ENCODE results near the gene PEX5L. TPM values are rescaled to one million over a fixed set of nuclear protein-coding genes. Genes with fewer than 3 reads are reported as not detected.
A peak's percentile ranks its signal among the peaks of the same experiment; 100 is the strongest.

PEX5L gene
- total and polyA plus RNA-seq, 4 experiments from 2014 or later, result 0.06 TPM; not detected in 3

DNA sequence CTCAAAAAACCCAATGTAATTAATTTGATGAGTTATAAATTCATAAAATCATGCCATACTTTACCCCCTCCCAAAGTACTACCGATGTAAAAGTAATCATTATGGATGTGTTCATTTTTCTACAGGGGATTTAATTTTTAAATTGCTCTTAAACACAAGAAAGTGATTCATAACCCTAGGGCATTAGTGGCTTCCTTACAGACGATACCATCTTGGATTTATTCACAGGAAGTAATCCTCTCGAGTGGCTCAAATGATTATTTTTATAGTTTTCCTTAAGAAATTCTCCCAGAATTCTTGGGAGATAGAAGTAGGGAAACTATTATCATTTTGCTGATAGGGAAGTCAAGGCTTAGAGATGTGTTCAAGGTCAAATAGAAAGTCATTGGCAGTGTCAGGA is 80.9 kb downstream of the PEX5L start:
- Mint-ChIP-seq H3K27me3 (peaks cover 12% of the 10 kb centered on the region in 2 donors), H3K36me3 (no peaks in the 10 kb centered on the region), H3K4me3 (no peak overlapping the region), H3K27ac (no peak overlapping the region), H3K4me1 (peaks cover 0 to 8% (median 4%) of the 10 kb centered on the region in 4 donors), H3K9me3 (peaks cover 0 to 3% (median under 1%) of the 10 kb centered on the region in 8 donors)
- Histone ChIP-seq H3K27me3 (ENCODE audit: insufficient read depth, low read length) (no peaks in the 10 kb centered on the region), H3K36me3 (ENCODE audit: insufficient read depth, low read length) (no peaks in the 10 kb centered on the region), H3K9me3 (ENCODE audit: control insufficient read depth in 1 of 2, low read length in 2 of 2) (no peaks in the 10 kb centered on the region), H3K4me1 (ENCODE audit: insufficient read depth, low read length) (peaks cover 13% of the 10 kb centered on the region), H3K4me3 (ENCODE audit: low read length in 2 of 2) (no peak overlapping the region), H3K27ac (ENCODE audit: low read depth, low read length) (no peak overlapping the region)
- ChIA-PET POLR2A (ENCODE audit: partially characterized antibody) (no interaction called here), CTCF (ENCODE audit: partially characterized antibody) (no interaction called here)
- DNase-seq, result no peak
- intact Hi-C loops (cut with micrococcal nuclease), result no loop called here

DNA sequence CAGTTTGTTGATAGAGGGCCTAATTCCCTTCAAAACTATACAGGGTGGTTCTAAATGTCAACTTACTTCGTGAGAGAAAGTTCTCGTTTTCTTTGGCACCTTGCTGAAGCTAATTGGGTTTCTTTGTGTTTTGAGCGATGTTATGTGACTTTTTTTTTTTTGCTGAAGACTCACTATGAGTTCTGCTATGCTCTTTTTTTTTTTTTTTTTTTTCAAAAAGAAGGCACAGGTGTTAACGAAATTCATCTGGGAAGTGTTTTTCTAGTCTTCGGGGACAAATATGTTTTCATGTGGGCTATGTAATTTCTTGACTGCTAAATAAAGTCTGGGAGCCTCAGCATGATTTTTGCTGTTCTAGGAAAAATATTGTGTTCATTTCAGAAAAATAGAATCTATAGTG is 81.5 kb downstream of the PEX5L start:
- peaks cover 0 to 8% (median 4%) of the 10 kb centered on the region in 4 donors for H3K4me1 Mint-ChIP-seq
- Histone ChIP-seq H3K4me3 (ENCODE audit: low read length in 2 of 2) (no peak overlapping the region), H3K27me3 (ENCODE audit: insufficient read depth, low read length) (no peaks in the 10 kb centered on the region), H3K4me1 (ENCODE audit: insufficient read depth, low read length) (peaks cover 13% of the 10 kb centered on the region), H3K36me3 (ENCODE audit: insufficient read depth, low read length) (no peaks in the 10 kb centered on the region), H3K27ac (ENCODE audit: low read depth, low read length) (no peak overlapping the region), H3K9me3 (ENCODE audit: control insufficient read depth in 1 of 2, low read length in 2 of 2) (no peaks in the 10 kb centered on the region)
- H3K36me3 Mint-ChIP-seq, result no peaks in the 10 kb centered on the region
- peaks cover 0 to 3% (median under 1%) of the 10 kb centered on the region in 8 donors for H3K9me3 Mint-ChIP-seq
- H3K4me3 Mint-ChIP-seq, result no peak overlapping the region
- ChIA-PET POLR2A (ENCODE audit: partially characterized antibody) (no interaction called here), CTCF (ENCODE audit: partially characterized antibody) (no interaction called here)
- H3K27me3 Mint-ChIP-seq, result peaks cover 12 to 16% of the 10 kb centered on the region in 2 donors
- no peak for DNase-seq
- intact Hi-C loops (cut with micrococcal nuclease), result no loop called here
- peak overlapping the region in 1 of 7 donors; percentile 35 for H3K27ac Mint-ChIP-seq

DNA sequence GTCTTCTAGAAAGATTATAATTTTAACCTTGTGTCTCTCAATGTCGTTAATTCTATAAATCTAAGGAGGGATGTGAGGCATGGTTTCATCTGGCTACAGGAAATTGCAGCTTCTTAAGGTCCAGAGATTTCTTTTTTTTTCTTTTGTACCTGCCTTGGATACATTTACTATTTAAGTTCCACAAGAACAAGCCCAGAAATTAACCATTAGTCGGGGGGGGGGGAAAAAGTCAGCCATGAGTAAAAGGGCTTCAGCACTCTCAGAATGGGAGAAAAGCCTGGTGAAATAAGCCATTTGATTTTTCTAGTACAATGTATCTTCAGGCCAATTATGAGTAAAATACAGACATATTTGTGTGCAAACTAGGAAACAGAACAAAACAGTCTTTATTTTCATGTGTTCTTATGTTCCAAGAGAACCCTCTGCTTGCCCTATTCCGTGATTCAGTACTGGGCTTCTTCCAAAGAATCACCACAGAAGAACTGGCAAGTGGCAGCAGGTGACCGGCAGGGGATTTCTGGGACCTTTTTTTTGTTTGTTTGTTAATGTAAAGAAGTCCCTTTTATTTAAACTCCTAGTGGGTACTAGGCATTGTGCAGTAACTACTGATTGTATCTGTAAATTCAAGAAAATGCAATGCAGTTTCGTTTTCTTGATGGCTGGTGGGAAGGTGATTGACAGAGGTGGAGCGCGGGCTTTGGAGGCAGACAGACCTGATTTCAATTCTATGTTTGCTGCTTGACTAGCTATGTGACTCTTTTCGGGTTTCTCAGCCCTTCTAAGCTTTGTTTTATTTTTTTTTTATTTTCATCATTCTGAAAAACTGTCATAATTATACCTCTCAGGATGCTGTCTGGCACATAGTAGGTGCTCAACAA is 82.5 kb downstream of the PEX5L start:
- Mint-ChIP-seq H3K4me3 (no peak overlapping the region), H3K27me3 (peaks cover 13 to 14% of the 10 kb centered on the region in 2 donors), H3K9me3 (peaks cover 0 to 3% (median under 1%) of the 10 kb centered on the region in 8 donors), H3K4me1 (peaks cover 0 to 8% (median 4%) of the 10 kb centered on the region in 4 donors), H3K27ac (no peak overlapping the region), H3K36me3 (no peaks in the 10 kb centered on the region)
- POLR2A ChIA-PET (ENCODE audit: partially characterized antibody), result no interaction called here
- Histone ChIP-seq H3K27me3 (ENCODE audit: insufficient read depth, low read length) (no peaks in the 10 kb centered on the region), H3K9me3 (ENCODE audit: control insufficient read depth in 1 of 2, low read length in 2 of 2) (no peaks in the 10 kb centered on the region), H3K4me1 (ENCODE audit: insufficient read depth, low read length) (peaks cover 13% of the 10 kb centered on the region), H3K4me3 (ENCODE audit: low read length in 2 of 2) (no peak overlapping the region), H3K27ac (ENCODE audit: low read depth, low read length) (no peak overlapping the region), H3K36me3 (ENCODE audit: insufficient read depth, low read length) (no peaks in the 10 kb centered on the region)
- intact Hi-C loops (cut with micrococcal nuclease), result no loop called here
- no peak for DNase-seq
- CTCF ChIA-PET (ENCODE audit: partially characterized antibody), result no interaction called here

DNA sequence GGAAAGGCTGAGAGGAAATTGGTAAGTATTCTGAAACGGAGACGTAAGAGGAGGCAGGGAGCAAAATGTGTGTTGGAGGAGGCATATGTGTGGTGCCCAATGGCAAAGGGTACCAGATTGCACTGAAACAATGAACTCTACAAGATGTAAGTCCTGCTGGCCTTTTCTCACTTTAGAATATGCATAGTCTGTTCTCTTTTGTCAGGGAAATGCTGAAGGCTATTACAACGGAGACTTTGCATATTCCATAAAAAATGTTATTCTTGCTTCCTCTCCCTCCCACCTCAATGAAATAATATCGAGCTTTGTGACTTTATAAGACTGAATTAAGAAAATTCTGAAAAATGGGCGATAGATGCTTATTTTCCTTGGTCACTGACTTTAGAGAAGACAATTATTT is 85.9 kb downstream of the PEX5L start:
- CTCF ChIA-PET (ENCODE audit: partially characterized antibody), result no interaction called here
- Mint-ChIP-seq H3K27me3 (peaks cover 9 to 19% of the 10 kb centered on the region in 2 donors), H3K4me3 (no peak overlapping the region), H3K9me3 (peaks cover 0 to 3% (median 0%) of the 10 kb centered on the region in 8 donors), H3K36me3 (no peaks in the 10 kb centered on the region), H3K27ac (no peak overlapping the region), H3K4me1 (no peaks in the 10 kb centered on the region)
- H3K36me3 ChIP-seq (ENCODE audit: insufficient read depth, low read length), result no peaks in the 10 kb centered on the region
- POLR2A ChIA-PET (ENCODE audit: partially characterized antibody), result no interaction called here
- H3K4me3 ChIP-seq (ENCODE audit: low read length in 2 of 2), result no peak overlapping the region
- no peaks in the 10 kb centered on the region for H3K4me1 ChIP-seq (ENCODE audit: insufficient read depth, low read length)
- H3K9me3 ChIP-seq (ENCODE audit: control insufficient read depth in 1 of 2, low read length in 2 of 2), result no peaks in the 10 kb centered on the region
- intact Hi-C loops (cut with micrococcal nuclease), result no loop called here
- H3K27ac ChIP-seq (ENCODE audit: low read depth, low read length), result no peak overlapping the region
- no peaks in the 10 kb centered on the region for H3K27me3 ChIP-seq (ENCODE audit: insufficient read depth, low read length)
- DNase-seq, result no peak

DNA sequence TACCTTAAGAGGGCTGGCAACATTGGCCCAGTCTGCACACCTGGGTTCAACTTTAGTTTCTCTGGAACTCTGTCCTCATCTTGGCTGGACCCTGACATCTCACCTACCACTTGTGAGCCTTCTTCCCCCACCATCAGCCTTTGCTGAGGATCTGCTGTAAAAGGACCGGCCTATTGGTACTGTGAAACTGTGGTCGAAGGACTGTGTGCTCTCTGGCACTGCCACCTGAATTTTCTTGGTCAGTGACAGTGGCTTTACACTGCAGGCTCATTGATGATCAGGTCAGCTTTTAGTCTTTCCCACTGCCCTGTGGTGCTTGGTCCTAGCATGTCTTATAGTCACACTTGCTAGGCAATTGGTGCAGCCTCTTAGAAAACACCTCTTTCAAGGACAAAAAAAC is 86.9 kb downstream of the PEX5L start:
- Histone ChIP-seq H3K27me3 (ENCODE audit: insufficient read depth, low read length) (no peaks in the 10 kb centered on the region), H3K9me3 (ENCODE audit: control insufficient read depth in 1 of 2, low read length in 2 of 2) (no peaks in the 10 kb centered on the region), H3K4me3 (ENCODE audit: low read length in 2 of 2) (no peak overlapping the region), H3K27ac (ENCODE audit: low read depth, low read length) (no peak overlapping the region), H3K36me3 (ENCODE audit: insufficient read depth, low read length) (no peaks in the 10 kb centered on the region), H3K4me1 (ENCODE audit: insufficient read depth, low read length) (no peaks in the 10 kb centered on the region)
- Mint-ChIP-seq H3K27ac (no peak overlapping the region), H3K4me1 (no peaks in the 10 kb centered on the region), H3K9me3 (peaks cover 0 to 3% (median 0%) of the 10 kb centered on the region in 8 donors), H3K27me3 (peaks cover 9 to 19% of the 10 kb centered on the region in 2 donors), H3K36me3 (no peaks in the 10 kb centered on the region), H3K4me3 (no peak overlapping the region)
- no peak for DNase-seq
- CTCF ChIA-PET (ENCODE audit: partially characterized antibody), result no interaction called here
- POLR2A ChIA-PET (ENCODE audit: partially characterized antibody), result no interaction called here
- intact Hi-C loops (cut with micrococcal nuclease), result no loop called here

GRCh38 chr3:179949412-179949811 is 87.3 kb downstream of the PEX5L start:
- no peaks in the 10 kb centered on the region for H3K36me3 Mint-ChIP-seq
- H3K36me3 ChIP-seq (ENCODE audit: insufficient read depth, low read length), result no peaks in the 10 kb centered on the region
- H3K27ac ChIP-seq (ENCODE audit: low read depth, low read length), result no peak overlapping the region
- peaks cover 0 to 3% (median 0%) of the 10 kb centered on the region in 8 donors for H3K9me3 Mint-ChIP-seq
- H3K4me1 ChIP-seq (ENCODE audit: insufficient read depth, low read length), result no peaks in the 10 kb centered on the region
- peaks cover 9 to 19% of the 10 kb centered on the region in 2 donors for H3K27me3 Mint-ChIP-seq
- no peak overlapping the region for H3K4me3 ChIP-seq (ENCODE audit: low read length in 2 of 2)
- no peaks in the 10 kb centered on the region for H3K4me1 Mint-ChIP-seq
- no peak for DNase-seq
- no peaks in the 10 kb centered on the region for H3K9me3 ChIP-seq (ENCODE audit: control insufficient read depth in 1 of 2, low read length in 2 of 2)
- POLR2A ChIA-PET (ENCODE audit: partially characterized antibody), result no interaction called here
- intact Hi-C loops (cut with micrococcal nuclease), result no loop called here
- no peak overlapping the region for H3K27ac Mint-ChIP-seq
- CTCF ChIA-PET (ENCODE audit: partially characterized antibody), result no interaction called here
- H3K4me3 Mint-ChIP-seq, result no peak overlapping the region
- no peaks in the 10 kb centered on the region for H3K27me3 ChIP-seq (ENCODE audit: insufficient read depth, low read length)

- CTCF ChIA-PET (ENCODE audit: partially characterized antibody), result no interaction called here
- Mint-ChIP-seq H3K9me3 (peaks cover 0 to 3% (median 0%) of the 10 kb centered on the region in 8 donors), H3K27me3 (peaks cover 9 to 19% of the 10 kb centered on the region in 2 donors), H3K36me3 (no peaks in the 10 kb centered on the region), H3K4me3 (no peak overlapping the region), H3K27ac (no peak overlapping the region), H3K4me1 (no peaks in the 10 kb centered on the region)
- Histone ChIP-seq H3K9me3 (ENCODE audit: control insufficient read depth in 1 of 2, low read length in 2 of 2) (no peaks in the 10 kb centered on the region), H3K36me3 (ENCODE audit: insufficient read depth, low read length) (no peaks in the 10 kb centered on the region), H3K27me3 (ENCODE audit: insufficient read depth, low read length) (no peaks in the 10 kb centered on the region), H3K4me3 (ENCODE audit: low read length in 2 of 2) (no peak overlapping the region), H3K4me1 (ENCODE audit: insufficient read depth, low read length) (no peaks in the 10 kb centered on the region), H3K27ac (ENCODE audit: low read depth, low read length) (no peak overlapping the region)
- intact Hi-C loops (cut with micrococcal nuclease), result no loop called here
- POLR2A ChIA-PET (ENCODE audit: partially characterized antibody), result no interaction called here
- no peak for DNase-seq
These were observed 88.0 kb downstream of the PEX5L start for GRCh38 chr3:179948740-179949139.
